HEK293 (cell line): ENCODE results near the gene PIP4K2B.
A peak's percentile ranks its signal among the peaks of the same experiment; 100 is the strongest.

ENCODE experiments used
- IKZF3 ChIP-seq: fragments of 450-650 bp; IDR thresholded peaks from 2 replicates; pipeline ENCODE4 v1.5.0; 2018; ENCODE audit warnings: missing biosample characterization, mild to moderate bottlenecking, missing genetic modification characterization, moderate library complexity
- MYNN ChIP-seq: fragments of 450-650 bp; formaldehyde crosslinking; IDR thresholded peaks from 2 replicates; pipeline ENCODE4 v1.5.1; 2016; ENCODE audit warnings: missing biosample characterization, missing genetic modification characterization, borderline replicate concordance
- PRDM1 ChIP-seq: fragments of 450-650 bp; formaldehyde crosslinking; IDR thresholded peaks from 2 replicates; pipeline ENCODE4; 2016; ENCODE audit warnings: missing biosample characterization, missing genetic modification characterization
- REPIN1 ChIP-seq: fragments of 450-650 bp; formaldehyde crosslinking; IDR thresholded peaks from 2 replicates; pipeline ENCODE4 v1.5.1; 2017; ENCODE audit warnings: missing biosample characterization, missing genetic modification characterization, low read depth
- SETDB1 ChIP-seq: IDR thresholded peaks from one replicate; pipeline ENCODE4 v1.6.1; 2017; ENCODE audit warnings: mild to moderate bottlenecking, low read length, moderate library complexity, mixed read lengths; ENCODE audit not compliant: insufficient read length
- YY1 ChIP-seq: fragments of 450-650 bp; formaldehyde crosslinking; IDR thresholded peaks from 2 replicates; pipeline ENCODE4 v1.5.1; 2018; ENCODE audit warnings: missing biosample characterization, missing genetic modification characterization
- YY2 ChIP-seq: fragments of 450-650 bp; formaldehyde crosslinking; IDR thresholded peaks from 2 replicates; pipeline ENCODE4 v1.5.1; 2016; ENCODE audit warnings: missing biosample characterization, missing genetic modification characterization
- ZFP37 ChIP-seq: fragments of 450-650 bp; formaldehyde crosslinking; IDR thresholded peaks from 2 replicates; pipeline ENCODE4 v1.5.1; 2016; ENCODE audit warnings: missing biosample characterization, missing genetic modification characterization
- ZNF132 ChIP-seq: fragments of 450-650 bp; formaldehyde crosslinking; IDR thresholded peaks from 2 replicates; pipeline ENCODE4 v1.5.1; 2017; ENCODE audit warnings: missing biosample characterization, missing genetic modification characterization, borderline replicate concordance
- ZNF155 ChIP-seq: fragments of 450-650 bp; formaldehyde crosslinking; IDR thresholded peaks from 2 replicates; pipeline ENCODE4 v1.5.1; 2016; ENCODE audit warnings: missing biosample characterization, missing genetic modification characterization
- ZNF214 ChIP-seq: fragments of 450-650 bp; formaldehyde crosslinking; IDR thresholded peaks from 2 replicates; pipeline ENCODE4 v1.5.1; 2017; ENCODE audit warnings: missing biosample characterization, mild to moderate bottlenecking, missing genetic modification characterization, borderline replicate concordance
- ZNF292 ChIP-seq: fragments of 450-650 bp; formaldehyde crosslinking; IDR thresholded peaks from 2 replicates; pipeline ENCODE4 v1.5.1; 2016; ENCODE audit warnings: low read depth, missing biosample characterization, missing genetic modification characterization, borderline replicate concordance
- ZNF354C ChIP-seq: fragments of 450-650 bp; formaldehyde crosslinking; IDR thresholded peaks from 2 replicates; pipeline ENCODE4 v1.5.1; 2016; ENCODE audit warnings: missing biosample characterization, missing genetic modification characterization, low read depth, borderline replicate concordance
- ZNF549 ChIP-seq: fragments of 450-650 bp; IDR thresholded peaks from 2 replicates; pipeline ENCODE4 v1.5.1; 2018; ENCODE audit warnings: missing biosample characterization, missing genetic modification characterization, mild to moderate bottlenecking, inconsistent platforms, moderate library complexity
- ZNF610 ChIP-seq: fragments of 450-650 bp; formaldehyde crosslinking; IDR thresholded peaks from 2 replicates; pipeline ENCODE4 v1.5.1; 2016; ENCODE audit warnings: missing biosample characterization, missing genetic modification characterization, borderline replicate concordance
- ZNF654 ChIP-seq: fragments of 450-650 bp; formaldehyde crosslinking; IDR thresholded peaks from 2 replicates; pipeline ENCODE4 v1.5.1; 2016; ENCODE audit warnings: low read depth, missing biosample characterization, missing genetic modification characterization
- ZNF670 ChIP-seq: fragments of 450-650 bp; formaldehyde crosslinking; IDR thresholded peaks from 2 replicates; pipeline ENCODE4 v1.5.1; 2016; ENCODE audit warnings: missing biosample characterization, missing genetic modification characterization, low read depth
- ZNF677 ChIP-seq: fragments of 450-650 bp; IDR thresholded peaks from 2 replicates; pipeline ENCODE4 v1.5.0; 2018; ENCODE audit warnings: missing biosample characterization, mild to moderate bottlenecking, missing genetic modification characterization, moderate library complexity
- ZSCAN16 ChIP-seq: fragments of 450-650 bp; formaldehyde crosslinking; IDR thresholded peaks from 2 replicates; pipeline ENCODE4 v1.5.1; 2016; ENCODE audit warnings: missing biosample characterization, missing genetic modification characterization
- TF ChIP-seq, protein P1 (sequence below): fragments of 450-650 bp; formaldehyde crosslinking; IDR thresholded peaks from 2 replicates; pipeline ENCODE4 v1.5.1; 2017; ENCODE audit warnings: missing biosample characterization, missing genetic modification characterization
- TF ChIP-seq, protein P2 (sequence below): fragments of 450-650 bp; IDR thresholded peaks from 2 replicates; pipeline ENCODE4 v1.5.1; 2018; ENCODE audit warnings: missing biosample characterization, mild to moderate bottlenecking, missing genetic modification characterization
- TF ChIP-seq, protein P3 (sequence below): fragments of 450-650 bp; formaldehyde crosslinking; IDR thresholded peaks from 2 replicates; pipeline ENCODE4 v1.5.1; 2016; ENCODE audit warnings: missing biosample characterization, missing genetic modification characterization
- TF ChIP-seq, protein P4 (sequence below): fragments of 450-650 bp; formaldehyde crosslinking; IDR thresholded peaks from 2 replicates; pipeline ENCODE4 v1.5.1; 2016; ENCODE audit warnings: missing biosample characterization, missing genetic modification characterization, borderline replicate concordance
- TF ChIP-seq, protein P5 (sequence below): fragments of 450-650 bp; formaldehyde crosslinking; conservative IDR thresholded peaks from 2 replicates; pipeline ENCODE4 v1.5.1; 2016; ENCODE audit warnings: low read depth, missing biosample characterization, missing genetic modification characterization

The PIP4K2B gene

DNA sequence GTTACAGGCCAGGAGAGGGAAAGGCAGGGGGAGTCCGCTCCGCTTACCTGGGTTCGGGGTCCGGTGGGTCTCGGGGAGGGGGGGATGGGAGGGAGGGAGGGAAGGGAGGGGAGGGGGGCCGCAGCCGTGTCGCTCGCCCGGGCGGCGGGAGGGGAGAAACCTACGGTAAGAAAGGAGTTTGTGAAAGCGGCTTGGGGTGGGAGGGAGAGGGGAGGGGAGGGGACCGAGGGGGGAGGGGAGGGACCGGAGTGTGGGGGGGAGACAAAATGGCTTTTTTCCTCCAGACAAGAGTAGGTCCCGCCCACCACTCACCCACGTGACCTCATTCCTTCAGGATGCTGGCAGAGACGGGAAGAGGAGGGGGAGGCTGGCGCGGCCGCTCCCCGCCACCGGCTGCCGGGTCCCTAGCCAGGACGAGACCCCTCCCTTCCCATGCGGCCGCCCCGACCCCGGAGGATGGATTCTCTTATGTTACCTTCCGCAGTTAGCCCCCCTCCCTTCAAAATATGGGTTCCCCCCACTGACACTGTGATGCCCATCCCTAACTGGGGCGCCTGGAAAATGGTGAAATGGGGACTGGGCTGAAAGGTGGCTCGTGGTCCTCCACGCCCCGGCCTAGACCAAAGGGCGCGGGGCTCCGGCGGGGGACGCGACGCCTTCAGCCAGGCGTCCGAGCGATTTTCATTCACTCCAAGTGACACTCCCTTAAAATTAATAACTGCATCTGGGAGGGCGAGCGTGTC, 51.0 kb downstream of the PIP4K2B start, which contains the start of gene PCGF2 (continued):
- TF ChIP-seq YY1 (0 out of 2 replicates have a peak, but pooled peaks have one; percentile 28), ZNF292 (tag by site-specific recombination) (no peak), MYNN (tag by site-specific recombination) (no peak), ZFP37 (tag by site-specific recombination) (peak; percentile 67; the same call in 1 of the 2 replicates), YY2 (no peak), IKZF3 (tag by site-specific recombination) (peak; percentile 98), ZNF549 (tag by site-specific recombination) (no peak), PRDM1 (tag by site-specific recombination) (no peak), ZNF214 (tag by site-specific recombination) (no peak), REPIN1 (tag by site-specific recombination) (no peak), ZNF354C (tag by site-specific recombination) (no peak), ZNF677 (tag by site-specific recombination) (no peak), ZNF670 (tag by site-specific recombination) (no peak), ZNF654 (tag by site-specific recombination) (no peak), ZSCAN16 (no peak), SETDB1 (no peak), ZNF155 (no peak), ZNF132 (tag by site-specific recombination) (no peak), ZNF610 (tag by site-specific recombination) (peak; percentile 84)
- TF ChIP-seq, protein P1, sequence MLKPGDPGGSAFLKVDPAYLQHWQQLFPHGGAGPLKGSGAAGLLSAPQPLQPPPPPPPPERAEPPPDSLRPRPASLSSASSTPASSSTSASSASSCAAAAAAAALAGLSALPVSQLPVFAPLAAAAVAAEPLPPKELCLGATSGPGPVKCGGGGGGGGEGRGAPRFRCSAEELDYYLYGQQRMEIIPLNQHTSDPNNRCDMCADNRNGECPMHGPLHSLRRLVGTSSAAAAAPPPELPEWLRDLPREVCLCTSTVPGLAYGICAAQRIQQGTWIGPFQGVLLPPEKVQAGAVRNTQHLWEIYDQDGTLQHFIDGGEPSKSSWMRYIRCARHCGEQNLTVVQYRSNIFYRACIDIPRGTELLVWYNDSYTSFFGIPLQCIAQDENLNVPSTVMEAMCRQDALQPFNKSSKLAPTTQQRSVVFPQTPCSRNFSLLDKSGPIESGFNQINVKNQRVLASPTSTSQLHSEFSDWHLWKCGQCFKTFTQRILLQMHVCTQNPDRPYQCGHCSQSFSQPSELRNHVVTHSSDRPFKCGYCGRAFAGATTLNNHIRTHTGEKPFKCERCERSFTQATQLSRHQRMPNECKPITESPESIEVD (tag by site-specific recombination), result no peak
- TF ChIP-seq, protein P2, sequence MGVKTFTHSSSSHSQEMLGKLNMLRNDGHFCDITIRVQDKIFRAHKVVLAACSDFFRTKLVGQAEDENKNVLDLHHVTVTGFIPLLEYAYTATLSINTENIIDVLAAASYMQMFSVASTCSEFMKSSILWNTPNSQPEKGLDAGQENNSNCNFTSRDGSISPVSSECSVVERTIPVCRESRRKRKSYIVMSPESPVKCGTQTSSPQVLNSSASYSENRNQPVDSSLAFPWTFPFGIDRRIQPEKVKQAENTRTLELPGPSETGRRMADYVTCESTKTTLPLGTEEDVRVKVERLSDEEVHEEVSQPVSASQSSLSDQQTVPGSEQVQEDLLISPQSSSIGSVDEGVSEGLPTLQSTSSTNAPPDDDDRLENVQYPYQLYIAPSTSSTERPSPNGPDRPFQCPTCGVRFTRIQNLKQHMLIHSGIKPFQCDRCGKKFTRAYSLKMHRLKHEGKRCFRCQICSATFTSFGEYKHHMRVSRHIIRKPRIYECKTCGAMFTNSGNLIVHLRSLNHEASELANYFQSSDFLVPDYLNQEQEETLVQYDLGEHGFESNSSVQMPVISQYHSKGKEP (tag by site-specific recombination), result no peak
- TF ChIP-seq, protein P3, sequence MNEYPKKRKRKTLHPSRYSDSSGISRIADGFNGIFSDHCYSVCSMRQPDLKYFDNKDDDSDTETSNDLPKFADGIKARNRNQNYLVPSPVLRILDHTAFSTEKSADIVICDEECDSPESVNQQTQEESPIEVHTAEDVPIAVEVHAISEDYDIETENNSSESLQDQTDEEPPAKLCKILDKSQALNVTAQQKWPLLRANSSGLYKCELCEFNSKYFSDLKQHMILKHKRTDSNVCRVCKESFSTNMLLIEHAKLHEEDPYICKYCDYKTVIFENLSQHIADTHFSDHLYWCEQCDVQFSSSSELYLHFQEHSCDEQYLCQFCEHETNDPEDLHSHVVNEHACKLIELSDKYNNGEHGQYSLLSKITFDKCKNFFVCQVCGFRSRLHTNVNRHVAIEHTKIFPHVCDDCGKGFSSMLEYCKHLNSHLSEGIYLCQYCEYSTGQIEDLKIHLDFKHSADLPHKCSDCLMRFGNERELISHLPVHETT, result no peak
- TF ChIP-seq, protein P4, sequence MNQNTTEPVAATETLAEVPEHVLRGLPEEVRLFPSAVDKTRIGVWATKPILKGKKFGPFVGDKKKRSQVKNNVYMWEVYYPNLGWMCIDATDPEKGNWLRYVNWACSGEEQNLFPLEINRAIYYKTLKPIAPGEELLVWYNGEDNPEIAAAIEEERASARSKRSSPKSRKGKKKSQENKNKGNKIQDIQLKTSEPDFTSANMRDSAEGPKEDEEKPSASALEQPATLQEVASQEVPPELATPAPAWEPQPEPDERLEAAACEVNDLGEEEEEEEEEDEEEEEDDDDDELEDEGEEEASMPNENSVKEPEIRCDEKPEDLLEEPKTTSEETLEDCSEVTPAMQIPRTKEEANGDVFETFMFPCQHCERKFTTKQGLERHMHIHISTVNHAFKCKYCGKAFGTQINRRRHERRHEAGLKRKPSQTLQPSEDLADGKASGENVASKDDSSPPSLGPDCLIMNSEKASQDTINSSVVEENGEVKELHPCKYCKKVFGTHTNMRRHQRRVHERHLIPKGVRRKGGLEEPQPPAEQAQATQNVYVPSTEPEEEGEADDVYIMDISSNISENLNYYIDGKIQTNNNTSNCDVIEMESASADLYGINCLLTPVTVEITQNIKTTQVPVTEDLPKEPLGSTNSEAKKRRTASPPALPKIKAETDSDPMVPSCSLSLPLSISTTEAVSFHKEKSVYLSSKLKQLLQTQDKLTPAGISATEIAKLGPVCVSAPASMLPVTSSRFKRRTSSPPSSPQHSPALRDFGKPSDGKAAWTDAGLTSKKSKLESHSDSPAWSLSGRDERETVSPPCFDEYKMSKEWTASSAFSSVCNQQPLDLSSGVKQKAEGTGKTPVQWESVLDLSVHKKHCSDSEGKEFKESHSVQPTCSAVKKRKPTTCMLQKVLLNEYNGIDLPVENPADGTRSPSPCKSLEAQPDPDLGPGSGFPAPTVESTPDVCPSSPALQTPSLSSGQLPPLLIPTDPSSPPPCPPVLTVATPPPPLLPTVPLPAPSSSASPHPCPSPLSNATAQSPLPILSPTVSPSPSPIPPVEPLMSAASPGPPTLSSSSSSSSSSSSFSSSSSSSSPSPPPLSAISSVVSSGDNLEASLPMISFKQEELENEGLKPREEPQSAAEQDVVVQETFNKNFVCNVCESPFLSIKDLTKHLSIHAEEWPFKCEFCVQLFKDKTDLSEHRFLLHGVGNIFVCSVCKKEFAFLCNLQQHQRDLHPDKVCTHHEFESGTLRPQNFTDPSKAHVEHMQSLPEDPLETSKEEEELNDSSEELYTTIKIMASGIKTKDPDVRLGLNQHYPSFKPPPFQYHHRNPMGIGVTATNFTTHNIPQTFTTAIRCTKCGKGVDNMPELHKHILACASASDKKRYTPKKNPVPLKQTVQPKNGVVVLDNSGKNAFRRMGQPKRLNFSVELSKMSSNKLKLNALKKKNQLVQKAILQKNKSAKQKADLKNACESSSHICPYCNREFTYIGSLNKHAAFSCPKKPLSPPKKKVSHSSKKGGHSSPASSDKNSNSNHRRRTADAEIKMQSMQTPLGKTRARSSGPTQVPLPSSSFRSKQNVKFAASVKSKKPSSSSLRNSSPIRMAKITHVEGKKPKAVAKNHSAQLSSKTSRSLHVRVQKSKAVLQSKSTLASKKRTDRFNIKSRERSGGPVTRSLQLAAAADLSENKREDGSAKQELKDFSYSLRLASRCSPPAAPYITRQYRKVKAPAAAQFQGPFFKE (tag by site-specific recombination), result no peak; the same call in 1 of the 2 replicates
- TF ChIP-seq, protein P5, sequence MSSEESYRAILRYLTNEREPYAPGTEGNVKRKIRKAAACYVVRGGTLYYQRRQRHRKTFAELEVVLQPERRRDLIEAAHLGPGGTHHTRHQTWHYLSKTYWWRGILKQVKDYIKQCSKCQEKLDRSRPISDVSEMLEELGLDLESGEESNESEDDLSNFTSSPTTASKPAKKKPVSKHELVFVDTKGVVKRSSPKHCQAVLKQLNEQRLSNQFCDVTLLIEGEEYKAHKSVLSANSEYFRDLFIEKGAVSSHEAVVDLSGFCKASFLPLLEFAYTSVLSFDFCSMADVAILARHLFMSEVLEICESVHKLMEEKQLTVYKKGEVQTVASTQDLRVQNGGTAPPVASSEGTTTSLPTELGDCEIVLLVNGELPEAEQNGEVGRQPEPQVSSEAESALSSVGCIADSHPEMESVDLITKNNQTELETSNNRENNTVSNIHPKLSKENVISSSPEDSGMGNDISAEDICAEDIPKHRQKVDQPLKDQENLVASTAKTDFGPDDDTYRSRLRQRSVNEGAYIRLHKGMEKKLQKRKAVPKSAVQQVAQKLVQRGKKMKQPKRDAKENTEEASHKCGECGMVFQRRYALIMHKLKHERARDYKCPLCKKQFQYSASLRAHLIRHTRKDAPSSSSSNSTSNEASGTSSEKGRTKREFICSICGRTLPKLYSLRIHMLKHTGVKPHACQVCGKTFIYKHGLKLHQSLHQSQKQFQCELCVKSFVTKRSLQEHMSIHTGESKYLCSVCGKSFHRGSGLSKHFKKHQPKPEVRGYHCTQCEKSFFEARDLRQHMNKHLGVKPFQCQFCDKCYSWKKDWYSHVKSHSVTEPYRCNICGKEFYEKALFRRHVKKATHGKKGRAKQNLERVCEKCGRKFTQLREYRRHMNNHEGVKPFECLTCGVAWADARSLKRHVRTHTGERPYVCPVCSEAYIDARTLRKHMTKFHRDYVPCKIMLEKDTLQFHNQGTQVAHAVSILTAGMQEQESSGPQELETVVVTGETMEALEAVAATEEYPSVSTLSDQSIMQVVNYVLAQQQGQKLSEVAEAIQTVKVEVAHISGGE (tag by site-specific recombination), result no peak
